ENCODE results near the gene PTPRF.

Gene PTPRF

GRCh38 chr1:43572538-43572937, 41.9 kb downstream of the PTPRF start:
- Histone ChIP-seq H3K9ac (ENCODE audit: low read length) (no peak overlapping the region), H3K4me3 (ENCODE audit: low read length) (no peak overlapping the region), H3K9me3 (ENCODE audit: control insufficient read depth, low read depth, low read length) (no peaks in the 10 kb centered on the region), H3K27ac (ENCODE audit: low read length) (no peak overlapping the region), H3K4me1 (ENCODE audit: control insufficient read depth, low read depth, low read length) (no peaks in the 10 kb centered on the region), H3K27me3 (ENCODE audit: control insufficient read depth, insufficient read depth, low read length) (no peaks in the 10 kb centered on the region), H3K36me3 (ENCODE audit: control insufficient read depth, low read depth, low read length) (peaks cover 41% of the 10 kb centered on the region)

- Histone ChIP-seq H3K4me3 (ENCODE audit: low read length) (no peak overlapping the region), H3K9ac (ENCODE audit: low read length) (no peak overlapping the region), H3K9me3 (ENCODE audit: control insufficient read depth, low read depth, low read length) (no peaks in the 10 kb centered on the region), H3K27ac (ENCODE audit: low read length) (no peak overlapping the region), H3K36me3 (ENCODE audit: control insufficient read depth, low read depth, low read length) (peaks cover 41% of the 10 kb centered on the region), H3K27me3 (ENCODE audit: control insufficient read depth, insufficient read depth, low read length) (no peaks in the 10 kb centered on the region), H3K4me1 (ENCODE audit: control insufficient read depth, low read depth, low read length) (no peaks in the 10 kb centered on the region)
Measured at GRCh38 chr1:43573066-43573800, 42.5 kb downstream of the PTPRF start.

DNA sequence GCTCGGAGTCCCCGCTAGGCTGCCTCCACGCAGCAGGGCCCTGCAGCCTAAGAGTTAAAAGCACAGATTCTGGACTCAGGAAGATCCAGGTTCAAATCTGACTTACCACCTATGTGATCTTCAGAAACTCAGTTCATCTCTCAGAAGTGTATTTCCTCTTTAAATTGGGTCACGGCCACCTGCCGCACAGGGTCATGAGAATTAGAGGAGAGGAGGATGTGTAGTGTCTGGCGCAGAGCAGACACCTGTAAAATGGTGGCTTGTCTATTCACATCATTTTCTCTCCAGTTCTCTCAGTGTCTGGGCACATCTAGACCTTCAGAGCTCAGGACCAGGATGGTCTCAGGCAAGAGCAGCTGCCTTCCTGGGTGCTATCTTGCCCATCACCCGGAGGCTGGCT, 45.8 kb downstream of the PTPRF start:
- H3K4me3 ChIP-seq (ENCODE audit: low read length) = no peak overlapping the region
- H3K27ac ChIP-seq (ENCODE audit: low read length) = no peak overlapping the region
- peaks cover 39% of the 10 kb centered on the region for H3K36me3 ChIP-seq (ENCODE audit: control insufficient read depth, low read depth, low read length)
- H3K9ac ChIP-seq (ENCODE audit: low read length) = no peak overlapping the region
- H3K4me1 ChIP-seq (ENCODE audit: control insufficient read depth, low read depth, low read length) = no peaks in the 10 kb centered on the region
- H3K9me3 ChIP-seq (ENCODE audit: control insufficient read depth, low read depth, low read length) = no peaks in the 10 kb centered on the region
- H3K27me3 ChIP-seq (ENCODE audit: control insufficient read depth, insufficient read depth, low read length) = no peaks in the 10 kb centered on the region

GRCh38 chr1:43577655-43578542, 47.2 kb downstream of the PTPRF start:
- Histone ChIP-seq H3K27me3 (ENCODE audit: control insufficient read depth, insufficient read depth, low read length) (no peaks in the 10 kb centered on the region), H3K4me1 (ENCODE audit: control insufficient read depth, low read depth, low read length) (no peaks in the 10 kb centered on the region), H3K27ac (ENCODE audit: low read length) (no peak overlapping the region), H3K36me3 (ENCODE audit: control insufficient read depth, low read depth, low read length) (peaks cover 32% of the 10 kb centered on the region), H3K9ac (ENCODE audit: low read length) (no peak overlapping the region), H3K4me3 (ENCODE audit: low read length) (no peak overlapping the region), H3K9me3 (ENCODE audit: control insufficient read depth, low read depth, low read length) (no peaks in the 10 kb centered on the region)

GRCh38 chr1:43580039-43580438, 49.4 kb downstream of the PTPRF start:
- Histone ChIP-seq H3K9ac (ENCODE audit: low read length) (no peak overlapping the region), H3K4me1 (ENCODE audit: control insufficient read depth, low read depth, low read length) (no peaks in the 10 kb centered on the region), H3K27me3 (ENCODE audit: control insufficient read depth, insufficient read depth, low read length) (no peaks in the 10 kb centered on the region), H3K27ac (ENCODE audit: low read length) (no peak overlapping the region), H3K36me3 (ENCODE audit: control insufficient read depth, low read depth, low read length) (peaks cover 23% of the 10 kb centered on the region), H3K9me3 (ENCODE audit: control insufficient read depth, low read depth, low read length) (no peaks in the 10 kb centered on the region), H3K4me3 (ENCODE audit: low read length) (no peak overlapping the region)

GRCh38 chr1:43582162-43582566, 51.5 kb downstream of the PTPRF start:
- no peak overlapping the region for H3K27ac ChIP-seq (ENCODE audit: low read length)
- no peaks in the 10 kb centered on the region for H3K9me3 ChIP-seq (ENCODE audit: control insufficient read depth, low read depth, low read length)
- no peak overlapping the region for H3K4me3 ChIP-seq (ENCODE audit: low read length)
- H3K36me3 ChIP-seq (ENCODE audit: control insufficient read depth, low read depth, low read length) = peaks cover 19% of the 10 kb centered on the region
- no peak overlapping the region for H3K9ac ChIP-seq (ENCODE audit: low read length)
- H3K27me3 ChIP-seq (ENCODE audit: control insufficient read depth, insufficient read depth, low read length) = no peaks in the 10 kb centered on the region
- no peaks in the 10 kb centered on the region for H3K4me1 ChIP-seq (ENCODE audit: control insufficient read depth, low read depth, low read length)

GRCh38 chr1:43583058-43583457, 52.4 kb downstream of the PTPRF start:
- Histone ChIP-seq H3K36me3 (ENCODE audit: control insufficient read depth, low read depth, low read length) (peaks cover 19% of the 10 kb centered on the region), H3K27ac (ENCODE audit: low read length) (no peak overlapping the region), H3K27me3 (ENCODE audit: control insufficient read depth, insufficient read depth, low read length) (no peaks in the 10 kb centered on the region), H3K4me3 (ENCODE audit: low read length) (no peak overlapping the region), H3K9ac (ENCODE audit: low read length) (no peak overlapping the region), H3K9me3 (ENCODE audit: control insufficient read depth, low read depth, low read length) (no peaks in the 10 kb centered on the region), H3K4me1 (ENCODE audit: control insufficient read depth, low read depth, low read length) (no peaks in the 10 kb centered on the region)

DNA sequence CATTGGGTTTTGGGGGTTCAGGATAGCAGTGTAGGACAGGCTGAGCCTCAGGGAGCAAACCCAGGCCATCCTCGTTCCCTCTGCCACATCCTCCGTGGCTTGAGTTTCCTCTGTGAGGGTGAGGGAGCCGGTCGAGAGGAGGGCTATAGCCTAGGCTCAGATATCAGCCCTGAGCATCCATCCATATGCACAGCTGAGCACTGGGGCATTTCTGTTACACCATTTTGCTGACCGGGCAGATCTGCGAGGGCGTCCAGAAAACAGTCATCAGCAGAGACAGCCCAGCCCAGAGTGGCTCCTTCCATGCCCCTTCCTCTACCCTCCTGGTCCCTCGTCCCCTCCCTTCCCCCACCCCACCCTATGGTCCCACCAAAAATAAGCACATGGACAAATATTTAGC, 53.5 kb downstream of the PTPRF start:
- Histone ChIP-seq H3K4me3 (ENCODE audit: low read length) (no peak overlapping the region), H3K27me3 (ENCODE audit: control insufficient read depth, insufficient read depth, low read length) (no peaks in the 10 kb centered on the region), H3K9me3 (ENCODE audit: control insufficient read depth, low read depth, low read length) (no peaks in the 10 kb centered on the region), H3K27ac (ENCODE audit: low read length) (no peak overlapping the region), H3K4me1 (ENCODE audit: control insufficient read depth, low read depth, low read length) (no peaks in the 10 kb centered on the region), H3K9ac (ENCODE audit: low read length) (no peak overlapping the region), H3K36me3 (ENCODE audit: control insufficient read depth, low read depth, low read length) (peaks cover 15% of the 10 kb centered on the region)

GRCh38 chr1:43585557-43585956, 54.9 kb downstream of the PTPRF start:
- Histone ChIP-seq H3K36me3 (ENCODE audit: control insufficient read depth, low read depth, low read length) (peaks cover 13% of the 10 kb centered on the region), H3K27ac (ENCODE audit: low read length) (no peak overlapping the region), H3K27me3 (ENCODE audit: control insufficient read depth, insufficient read depth, low read length) (no peaks in the 10 kb centered on the region), H3K4me3 (ENCODE audit: low read length) (no peak overlapping the region), H3K9me3 (ENCODE audit: control insufficient read depth, low read depth, low read length) (no peaks in the 10 kb centered on the region), H3K4me1 (ENCODE audit: control insufficient read depth, low read depth, low read length) (no peaks in the 10 kb centered on the region), H3K9ac (ENCODE audit: low read length) (no peak overlapping the region)

GRCh38 chr1:43586136-43586731, 55.6 kb downstream of the PTPRF start:
- H3K4me1 ChIP-seq (ENCODE audit: control insufficient read depth, low read depth, low read length) = no peaks in the 10 kb centered on the region
- H3K9ac ChIP-seq (ENCODE audit: low read length) = no peak overlapping the region
- peaks cover 13% of the 10 kb centered on the region for H3K36me3 ChIP-seq (ENCODE audit: control insufficient read depth, low read depth, low read length)
- no peak overlapping the region for H3K27ac ChIP-seq (ENCODE audit: low read length)
- no peaks in the 10 kb centered on the region for H3K9me3 ChIP-seq (ENCODE audit: control insufficient read depth, low read depth, low read length)
- no peak overlapping the region for H3K4me3 ChIP-seq (ENCODE audit: low read length)
- no peaks in the 10 kb centered on the region for H3K27me3 ChIP-seq (ENCODE audit: control insufficient read depth, insufficient read depth, low read length)

GRCh38 chr1:43587001-43587400, 56.3 kb downstream of the PTPRF start:
- Histone ChIP-seq H3K9me3 (ENCODE audit: control insufficient read depth, low read depth, low read length) (no peaks in the 10 kb centered on the region), H3K4me1 (ENCODE audit: control insufficient read depth, low read depth, low read length) (no peaks in the 10 kb centered on the region), H3K9ac (ENCODE audit: low read length) (no peak overlapping the region), H3K27me3 (ENCODE audit: control insufficient read depth, insufficient read depth, low read length) (no peaks in the 10 kb centered on the region), H3K4me3 (ENCODE audit: low read length) (no peak overlapping the region), H3K36me3 (ENCODE audit: control insufficient read depth, low read depth, low read length) (peaks cover 16% of the 10 kb centered on the region), H3K27ac (ENCODE audit: low read length) (no peak overlapping the region)

Data from iPS-18a (cell line).